HG02943 (cell line): Measurements from ENCODE around the gene SIRT7.

Experiments used
- ATAC-seq: cut with Tn5 transposase; IDR thresholded peaks from one replicate; pipeline ENCODE4 v1.9.1; 2021; ENCODE audit warnings: mild to moderate bottlenecking, low read depth, moderate library complexity; ENCODE audit not compliant: unreplicated experiment

Gene SIRT7

DNA sequence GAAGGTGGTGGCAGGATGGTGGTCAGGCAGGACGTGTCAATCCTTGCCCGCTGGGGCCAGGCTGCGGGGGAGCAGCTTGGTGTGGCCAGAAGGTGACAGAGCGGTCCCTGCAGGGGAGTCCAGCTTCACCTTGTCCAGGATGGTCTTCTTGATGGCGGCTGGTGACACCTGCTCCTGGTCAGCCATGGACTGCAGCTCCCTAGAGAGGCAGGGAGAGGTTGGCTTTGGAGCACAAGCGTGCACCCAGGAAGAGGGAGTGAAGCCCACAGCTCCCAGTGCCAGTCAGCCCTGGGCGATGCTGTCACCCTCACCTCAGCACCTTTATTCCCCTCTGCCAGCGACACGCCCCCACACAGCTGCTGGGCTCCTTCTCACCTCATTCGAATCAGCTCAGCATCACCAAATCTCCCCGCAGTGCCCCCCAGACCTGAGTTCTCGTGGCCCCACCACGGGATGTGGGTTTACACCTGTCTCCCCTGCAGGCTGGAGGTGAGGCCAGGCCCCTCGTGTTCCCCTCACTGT is 15.3 kb upstream of the SIRT7 start:
- no peak for ATAC-seq

DNA sequence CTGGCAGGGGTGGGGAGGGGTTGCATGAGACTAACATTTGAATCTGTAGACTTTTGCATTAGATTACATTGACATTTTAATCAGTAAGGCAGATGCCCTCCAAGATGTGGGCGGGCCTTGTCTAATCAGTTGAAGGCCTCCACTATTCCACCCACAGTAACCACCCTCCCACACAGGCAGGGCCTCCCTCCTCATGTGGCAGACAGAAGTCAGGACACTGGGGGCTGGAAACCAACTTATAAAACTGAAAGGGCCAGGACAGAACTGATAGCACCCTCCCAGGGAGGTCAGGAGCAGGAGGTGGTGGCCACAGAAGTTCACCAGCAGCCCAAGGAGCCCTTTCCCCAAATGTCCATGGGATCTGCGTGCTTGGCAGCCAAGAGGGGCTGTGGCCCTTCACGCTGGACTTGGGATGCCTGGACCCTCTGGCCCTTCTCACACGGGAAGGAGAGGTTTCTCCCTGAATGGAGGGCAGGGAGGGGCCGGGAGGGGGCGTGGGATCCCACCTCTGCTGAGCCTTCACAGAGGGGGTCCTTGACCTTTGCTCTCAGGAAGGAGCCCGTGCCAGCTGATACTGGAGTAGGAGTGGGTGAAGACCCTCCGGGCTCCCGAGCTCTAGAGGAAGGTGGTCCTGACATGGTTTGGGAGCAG is 14.5 kb upstream of the SIRT7 start:
- ATAC-seq = no peak

DNA sequence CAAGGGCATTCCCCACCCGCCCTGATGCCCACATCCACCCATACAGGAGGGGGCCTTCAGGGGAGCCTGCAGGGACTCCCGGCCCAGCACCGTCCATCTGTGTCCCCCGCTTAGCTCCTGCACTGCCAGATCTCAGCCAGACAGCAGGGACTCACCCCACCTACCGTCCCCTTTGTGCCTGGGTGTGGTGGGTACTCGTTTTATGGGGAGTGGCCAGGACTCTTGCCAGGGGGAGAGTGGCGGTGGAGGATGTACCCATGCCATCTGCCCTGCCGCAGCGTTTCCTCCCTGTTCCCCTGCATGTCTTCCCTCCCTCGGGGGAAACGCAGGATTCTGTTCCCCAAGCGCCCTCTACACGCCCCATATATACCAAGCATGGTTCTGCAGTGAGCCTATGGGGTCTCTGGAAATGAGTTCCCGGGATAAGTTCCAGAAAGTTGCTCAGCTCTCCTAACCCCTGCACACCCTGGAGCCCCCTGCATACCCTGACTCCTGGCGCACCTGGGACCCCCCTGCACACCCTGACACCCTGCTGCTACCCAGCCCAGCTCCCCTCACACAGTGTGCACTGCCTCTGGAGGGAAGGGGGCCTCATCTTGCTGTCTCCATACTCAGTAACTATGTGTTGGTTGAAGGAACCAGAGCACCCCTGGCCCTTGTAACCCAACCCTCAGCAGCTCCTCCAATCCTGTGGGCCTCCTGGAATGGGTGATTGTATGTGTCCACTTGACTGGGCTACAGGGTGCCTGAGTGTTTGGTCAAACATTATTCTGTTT is 13.8 kb upstream of the SIRT7 start:
- no peak for ATAC-seq

DNA sequence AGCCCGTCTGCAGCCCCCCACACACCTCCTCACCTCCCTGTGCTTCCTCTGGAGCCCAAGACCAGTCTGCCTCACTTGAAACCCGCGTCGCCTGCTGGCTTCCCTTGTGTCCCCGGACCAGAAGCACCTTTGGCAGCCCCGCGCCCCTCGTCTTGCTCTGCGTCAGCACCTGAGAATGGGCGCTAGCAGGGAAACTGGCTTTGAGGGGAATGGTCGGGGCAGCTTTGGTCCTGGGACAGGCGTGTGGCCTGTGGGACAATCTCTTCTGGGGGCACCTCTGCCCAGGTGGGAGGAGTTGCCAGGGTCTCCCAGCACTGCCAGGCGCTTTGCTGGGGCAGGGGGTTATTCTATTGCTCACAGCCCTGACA is 13.2 kb upstream of the SIRT7 start:
- no peak for ATAC-seq

DNA sequence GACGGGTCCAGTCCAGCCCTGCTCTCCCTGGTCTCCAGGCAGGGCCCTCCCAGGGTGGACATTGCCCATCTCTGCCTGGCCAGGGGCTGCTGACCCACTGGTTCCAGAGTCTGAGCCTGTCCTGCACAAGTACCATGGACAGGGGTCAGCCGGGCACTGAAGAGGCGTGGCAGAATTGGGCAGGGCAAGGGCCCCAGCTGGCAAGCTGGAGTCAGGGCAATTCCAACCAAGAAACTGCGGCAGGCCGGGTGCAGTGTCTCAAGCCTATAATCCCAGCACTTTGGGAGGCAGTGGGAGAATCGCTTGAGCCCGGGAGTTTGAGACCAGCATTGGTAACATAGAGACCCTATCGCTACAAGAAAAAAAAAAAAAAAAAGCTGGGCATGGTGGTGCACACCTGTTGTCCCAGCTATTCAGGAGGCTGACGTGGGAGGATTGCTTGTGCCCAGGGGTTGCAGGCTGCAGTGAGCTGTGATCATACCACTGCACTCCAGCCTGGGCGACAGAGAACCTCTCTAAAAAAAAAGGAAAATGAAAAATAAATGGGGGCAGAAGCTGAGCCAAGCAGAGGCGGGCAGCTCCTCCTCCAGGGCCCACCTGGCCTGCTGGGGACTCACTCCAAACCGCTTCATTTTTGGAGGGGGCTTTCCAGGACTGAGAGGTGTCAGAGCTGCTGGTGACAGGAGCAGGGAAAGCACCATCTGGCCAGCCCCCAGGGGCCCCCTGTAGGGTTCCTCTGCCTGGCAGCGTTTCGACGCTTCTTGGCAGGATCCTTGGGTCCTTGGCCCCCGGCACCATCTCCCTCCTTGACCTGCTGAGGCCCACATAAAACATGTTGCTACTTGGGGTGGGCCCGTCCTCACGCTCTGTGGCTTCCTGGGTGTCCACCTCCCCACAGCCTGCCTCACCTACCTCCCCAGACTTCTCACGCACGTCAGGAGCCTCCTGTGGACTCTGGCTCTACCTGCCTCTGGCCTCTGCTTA is 12.5 kb upstream of the SIRT7 start:
- ATAC-seq = no peak

DNA sequence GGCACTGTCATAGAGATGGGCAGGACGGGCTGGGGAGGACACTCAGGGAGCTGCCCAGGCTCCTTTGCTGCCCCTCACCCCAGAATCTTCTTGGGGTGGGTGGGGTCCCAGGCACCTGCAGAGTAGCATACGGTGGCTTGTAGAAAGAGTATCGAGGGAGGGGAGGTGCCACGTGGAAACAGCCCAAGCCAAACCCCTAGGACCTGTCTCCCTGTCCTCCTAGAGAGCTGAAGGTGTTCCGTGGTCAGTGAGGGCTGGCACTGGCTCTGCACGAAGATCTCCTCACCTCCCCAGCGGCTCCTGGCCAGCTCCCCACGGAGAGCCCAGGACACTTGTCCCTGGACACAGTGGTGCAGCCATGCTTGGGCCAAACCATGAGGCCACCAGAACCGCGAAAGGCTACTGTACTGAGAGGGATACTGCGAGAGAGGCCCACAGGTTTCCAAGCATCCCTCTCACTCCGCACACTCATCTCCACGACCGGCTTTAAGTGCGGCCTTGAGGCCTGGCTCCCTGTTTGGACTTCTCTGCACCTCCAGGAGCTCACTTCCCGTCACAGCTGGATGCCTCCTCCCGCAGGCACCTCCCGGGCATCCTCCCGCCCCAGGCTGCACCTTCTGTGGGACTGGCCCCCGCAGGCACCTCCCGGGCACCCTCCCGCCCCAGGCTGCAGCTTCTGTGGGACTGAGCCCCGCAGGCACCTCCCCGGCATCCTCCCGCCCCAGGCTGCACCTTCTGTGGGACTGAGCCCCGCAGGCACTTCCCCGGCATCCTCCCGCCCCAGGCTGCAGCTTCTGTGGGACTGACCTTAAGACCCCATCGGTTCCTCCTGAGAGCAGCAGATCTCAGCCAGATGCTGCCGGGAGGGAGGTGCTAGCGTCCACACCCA is 11.5 kb upstream of the SIRT7 start:
- no peak for ATAC-seq

DNA sequence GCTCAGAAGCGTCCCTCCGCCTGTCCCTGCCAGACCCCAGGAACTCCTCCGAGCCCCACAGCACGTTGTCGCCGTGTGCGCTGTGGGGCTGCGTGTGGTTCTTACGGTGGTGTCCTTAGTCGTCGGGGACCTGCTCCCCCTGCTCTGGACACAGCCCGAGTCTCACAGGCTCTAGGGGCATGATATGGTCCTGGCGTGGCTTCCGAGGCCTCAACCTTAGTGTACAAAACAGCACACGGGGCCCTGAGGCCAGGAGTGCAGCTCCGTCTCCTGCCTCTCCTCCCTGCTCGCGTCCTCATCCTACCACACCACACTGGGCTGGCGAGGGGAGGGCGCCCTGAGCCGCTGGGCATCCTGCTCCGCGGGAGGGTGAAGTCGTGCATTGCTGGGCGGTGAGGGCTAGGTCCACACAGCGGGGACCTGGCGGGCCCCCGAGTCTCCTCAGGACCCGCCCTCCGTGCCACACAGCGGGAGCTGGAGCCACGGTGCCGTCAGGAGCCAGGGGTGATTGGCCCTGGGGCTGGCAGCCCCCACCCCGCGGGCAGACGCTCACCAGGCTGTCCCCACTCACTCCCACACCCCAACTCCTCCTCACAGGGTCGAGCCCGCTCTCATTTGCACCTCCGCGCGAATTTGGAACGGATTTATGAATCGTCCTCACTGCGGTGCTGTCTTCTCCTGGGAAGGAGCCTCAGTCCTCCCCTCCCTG is 10.7 kb upstream of the SIRT7 start:
- no peak for ATAC-seq

DNA sequence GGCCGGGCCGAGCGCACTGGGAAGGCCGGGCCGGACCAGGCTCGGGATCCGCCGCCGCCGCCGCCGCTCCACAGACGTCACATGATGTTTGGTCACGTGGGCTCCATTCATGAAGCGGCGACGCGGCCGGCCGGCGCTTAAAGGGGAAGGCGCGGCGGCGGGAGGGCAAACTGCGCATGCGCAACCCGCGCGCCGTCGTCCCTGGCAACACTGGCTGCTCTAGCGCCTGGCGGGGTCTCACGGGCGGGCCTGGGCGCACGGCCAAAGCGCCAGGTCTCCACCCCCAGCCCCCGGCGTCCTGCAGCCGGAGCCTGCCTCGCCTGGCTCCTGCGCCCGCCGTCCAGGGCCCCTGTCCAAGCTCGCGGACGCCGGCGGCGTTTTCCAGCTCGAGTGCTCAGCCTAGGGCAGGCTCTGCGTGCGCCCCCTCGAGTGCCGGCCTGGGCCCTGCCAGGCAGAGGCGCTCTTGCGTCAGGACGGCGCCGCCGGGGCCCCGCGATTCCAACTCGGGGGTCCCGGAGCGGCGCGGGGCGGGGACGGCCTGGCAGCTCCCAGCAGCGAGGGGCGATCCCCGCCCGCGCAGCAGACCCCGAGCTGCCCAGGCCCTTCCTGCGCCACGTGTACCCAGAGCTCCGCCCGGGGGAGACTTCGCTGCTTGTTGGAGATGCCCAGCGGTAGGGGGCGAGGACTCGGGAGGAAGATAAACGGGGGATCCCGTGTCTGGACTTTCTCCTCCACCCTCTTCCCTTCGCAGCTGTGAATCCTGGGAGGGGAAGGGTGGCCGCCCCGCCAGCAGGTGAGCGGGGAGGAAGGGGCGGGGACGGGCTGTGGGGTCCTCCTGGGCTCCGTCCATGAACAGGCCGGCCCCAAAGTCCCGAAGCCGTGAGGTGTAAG is 9.9 kb upstream of the SIRT7 start, which contains the start of gene MAFG:
Gene MAFG, minus strand, starts transcription at position 83 of the 891 bp plus-strand sequence. CDS start 4,550 bp downstream, outside the sequence.
- ATAC-seq = no peak

DNA sequence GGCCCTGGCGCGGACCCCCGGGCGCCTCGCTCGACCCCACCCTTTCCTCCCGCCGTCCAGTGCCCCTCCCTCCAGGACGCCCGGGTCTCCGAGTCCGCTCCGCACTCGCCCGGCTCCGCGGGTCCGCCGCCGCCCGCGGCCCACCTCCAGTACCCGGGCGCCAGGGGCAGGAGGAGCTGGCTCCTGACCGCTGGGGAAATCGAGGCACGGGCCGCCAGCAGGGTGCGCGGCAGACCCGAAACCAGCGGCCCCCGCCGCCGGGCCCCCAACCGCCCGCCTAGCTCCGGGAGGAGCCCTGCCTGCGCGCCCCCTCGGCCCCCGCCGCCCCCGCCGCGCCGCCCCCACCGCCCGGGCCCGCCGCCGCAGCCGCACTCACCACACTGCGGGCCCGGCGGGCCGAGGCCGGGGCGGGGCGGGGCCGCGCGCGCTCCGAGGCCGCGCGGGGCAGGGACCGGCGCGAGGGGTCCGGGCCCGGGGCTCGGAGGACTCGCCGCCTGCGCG is 9.2 kb upstream of the SIRT7 start:
- ATAC-seq = no peak

DNA sequence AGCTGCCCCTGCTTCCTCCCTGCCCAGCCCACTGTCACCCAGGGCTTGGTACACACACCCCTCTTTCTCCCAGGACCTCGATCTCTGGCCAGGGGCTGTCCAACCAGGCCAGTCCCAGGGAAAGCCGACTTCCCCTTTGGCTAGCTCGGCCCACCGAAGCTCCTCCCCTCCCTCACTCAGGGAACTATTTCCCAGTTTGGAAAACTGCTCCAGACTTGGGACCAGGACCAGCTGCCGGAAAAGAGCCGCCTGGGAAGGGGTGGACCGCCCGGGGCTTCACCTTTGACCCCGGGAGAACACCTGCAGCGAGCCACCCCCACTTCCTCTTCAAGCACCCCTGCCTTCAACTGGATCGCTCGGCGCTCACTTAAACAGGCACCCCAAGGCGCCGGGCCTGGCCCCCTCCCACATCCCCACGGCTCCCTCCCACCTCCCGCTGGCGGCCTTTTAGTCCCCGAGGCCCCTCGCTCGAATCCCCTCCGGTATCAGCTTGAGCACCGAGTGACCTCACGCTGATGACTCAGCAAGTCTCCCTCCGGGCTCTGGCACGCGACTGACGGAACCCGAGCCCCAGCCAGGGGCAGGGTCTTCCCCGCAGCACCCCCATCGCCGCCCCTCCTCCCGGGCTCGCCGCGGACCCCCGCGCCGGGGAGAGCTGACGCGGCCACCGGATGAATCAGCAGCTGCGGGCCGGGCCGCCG is 8.6 kb upstream of the SIRT7 start:
- no peak for ATAC-seq

DNA sequence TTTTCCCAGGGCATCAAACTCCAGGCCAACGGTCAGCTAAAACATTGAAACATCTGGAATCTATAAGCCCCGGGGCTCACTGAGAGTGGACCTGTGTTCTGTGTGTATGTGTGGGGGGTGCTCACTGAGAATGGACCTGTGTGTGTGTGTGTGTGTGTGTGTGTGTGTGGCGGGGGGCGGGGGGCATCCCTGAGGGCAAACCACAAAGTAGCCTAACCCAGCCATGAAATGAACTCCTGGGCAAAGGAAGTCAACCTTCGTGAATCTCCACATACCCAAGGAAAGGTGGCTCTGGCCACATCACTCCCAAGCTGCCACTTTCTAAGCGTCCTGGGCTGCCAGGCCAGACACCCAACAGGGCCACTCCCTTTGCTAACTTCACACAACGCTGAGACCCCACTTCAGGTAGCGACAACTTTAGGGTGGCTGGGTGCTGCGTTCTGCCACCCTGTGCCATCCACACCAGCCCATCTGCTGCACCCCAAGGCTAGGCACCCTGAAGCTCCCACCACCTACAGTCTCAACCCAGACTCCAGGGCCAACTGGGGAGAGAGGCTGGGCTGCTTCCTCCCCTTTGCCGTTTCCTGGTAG is 8.0 kb upstream of the SIRT7 start:
- no peak for ATAC-seq

DNA sequence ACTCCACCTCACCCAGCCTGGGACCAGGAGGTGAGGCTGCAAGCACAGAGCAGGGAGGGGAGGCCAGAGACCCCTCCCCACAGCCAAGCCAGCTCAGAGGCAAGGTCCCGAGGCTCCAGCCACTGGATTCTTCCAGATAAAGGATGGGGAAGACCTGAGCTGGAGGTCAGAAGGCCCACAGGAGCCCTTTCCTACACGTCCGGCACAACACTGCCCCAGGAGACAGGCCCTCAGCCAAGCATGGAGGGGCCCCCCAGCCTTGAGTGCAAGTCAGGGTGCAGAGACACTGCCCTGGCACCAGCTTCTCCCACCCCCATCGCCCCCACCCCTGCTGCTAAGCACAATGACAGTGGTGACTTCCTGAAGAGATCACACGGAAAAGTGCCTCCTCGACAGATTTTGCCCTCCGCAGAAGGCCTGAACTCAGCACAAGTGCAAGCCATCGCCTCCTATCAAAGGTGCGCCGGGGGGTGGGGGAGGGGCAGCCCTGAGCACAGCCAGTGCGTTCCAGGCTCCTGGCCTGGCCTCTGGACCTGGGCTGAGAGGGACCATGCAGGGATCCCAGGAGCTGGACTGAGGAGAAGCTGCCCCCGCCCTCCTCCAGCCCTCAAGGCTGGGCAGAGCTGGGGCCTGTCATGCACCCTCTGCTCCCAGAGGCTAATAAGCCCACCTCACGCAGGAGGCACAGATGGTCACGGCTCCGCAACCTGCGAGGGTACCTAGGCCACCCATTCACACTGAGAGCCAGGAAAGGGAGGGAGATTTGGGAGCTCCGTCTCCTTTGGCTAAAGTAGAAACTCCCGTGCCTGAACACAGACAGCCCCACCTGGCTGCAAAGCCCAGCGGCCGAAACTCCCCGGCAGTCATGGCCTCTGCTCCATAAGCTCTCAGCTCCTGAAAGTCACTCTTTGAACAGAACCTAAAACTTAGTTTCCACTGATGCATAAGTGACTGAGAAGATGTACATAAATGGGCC is 6.9 kb upstream of the SIRT7 start:
- ATAC-seq = no peak

DNA sequence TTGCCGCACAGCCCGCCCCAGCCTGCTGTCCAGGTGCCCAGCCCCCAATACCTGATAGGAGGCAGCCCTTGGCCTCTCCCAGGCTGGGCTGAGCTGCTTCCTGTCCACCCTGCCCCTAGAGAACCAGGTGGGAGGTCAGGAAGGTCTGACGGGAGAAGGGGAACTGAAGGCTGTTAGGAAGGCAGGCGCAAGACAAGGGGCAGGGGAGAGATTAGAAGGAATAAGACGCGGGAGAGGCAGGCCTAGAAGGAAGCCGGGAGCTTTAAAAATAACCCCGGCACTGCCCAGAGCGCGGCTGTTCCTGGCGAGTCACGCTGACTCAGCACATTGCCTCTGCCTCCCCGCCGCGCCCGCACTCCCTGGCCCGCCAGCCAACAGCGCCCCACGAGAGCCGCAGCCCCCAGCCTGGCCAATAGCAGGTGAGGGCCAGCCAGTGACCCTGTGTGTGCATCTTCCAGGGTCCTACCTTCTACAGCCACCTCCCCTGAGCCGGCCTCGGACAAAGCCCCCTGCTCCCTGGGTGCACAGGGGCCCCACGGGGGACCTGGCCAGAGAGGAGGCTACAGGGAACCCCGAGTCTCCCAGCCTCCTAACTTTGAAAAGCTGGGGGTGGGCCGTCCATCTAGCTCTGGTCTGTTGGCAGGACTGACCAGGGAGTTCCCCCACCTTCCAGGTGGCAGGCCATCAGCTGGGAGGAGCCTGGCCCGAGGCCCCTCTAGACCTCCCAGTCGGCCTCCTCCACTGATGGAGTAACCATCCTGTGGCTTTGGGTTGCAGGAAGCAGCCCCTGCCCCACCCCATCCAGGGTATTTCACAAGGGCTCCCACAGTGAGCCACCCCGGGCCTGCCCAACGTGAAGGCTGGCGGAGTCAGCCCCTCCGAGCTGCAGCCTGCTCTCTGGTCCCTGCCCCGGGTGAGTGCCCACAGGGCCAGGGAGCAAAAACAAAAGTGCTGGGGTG is 5.6 kb upstream of the SIRT7 start:
- no peak for ATAC-seq

DNA sequence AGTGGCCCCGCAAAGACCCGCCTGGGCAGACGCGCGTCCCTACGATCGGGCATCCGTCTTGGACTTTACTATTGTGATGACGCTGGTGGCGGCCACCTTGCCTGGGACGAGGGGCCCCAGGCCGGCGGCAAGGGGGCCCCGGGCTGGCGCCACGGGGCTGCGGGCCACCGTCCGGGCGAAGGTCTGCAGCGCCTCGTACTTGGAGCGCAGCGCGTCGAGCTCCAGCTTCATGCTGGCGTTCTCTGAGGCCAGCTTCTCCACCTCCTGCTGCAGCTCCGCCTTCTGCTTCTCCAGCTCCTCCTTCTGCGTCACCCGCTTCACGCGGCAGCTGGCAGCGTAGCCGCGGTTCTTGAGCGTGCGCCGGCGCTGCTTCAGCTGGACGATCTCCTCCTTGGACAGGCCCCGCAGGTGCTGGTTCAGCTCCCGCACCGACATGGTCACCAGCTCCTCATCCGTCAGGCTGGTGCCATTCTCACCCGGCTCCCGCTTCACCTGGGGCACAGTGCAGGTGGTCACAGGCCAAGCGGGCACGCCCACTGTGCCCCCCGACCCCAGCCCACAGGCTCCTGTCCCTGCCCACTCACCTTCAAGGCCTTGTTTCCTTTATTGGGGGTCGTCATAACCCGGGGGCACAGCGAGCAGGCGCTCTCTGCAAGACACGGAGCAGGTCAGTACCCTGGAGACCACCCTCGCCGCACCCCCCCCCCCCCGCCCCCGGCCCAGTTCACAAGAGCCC is 4.8 kb upstream of the SIRT7 start:
- ATAC-seq = no peak
